A673 (cell line): Measurements from ENCODE around the gene TMEM147. TPM values are rescaled to one million over a fixed set of nuclear protein-coding genes. Genes with fewer than 3 reads are reported as not detected.

Experiments used
- BruUV-seq: library from RNA; stranded (reverse); fragments of 400-500 nt; replicated peaks from 2 replicates; lab custom pipeline; 2021; lab: Mats Ljungman, UMichigan
- CTCF ChIA-PET: fragments of 300-600 bp; sonication (Branson Sonifier 250); formaldehyde crosslinking; loops from one replicate; lab custom pipeline; 2022; ENCODE audit warnings: antibody characterized with exemption; lab: Charles Lee
- POLR2A ChIA-PET: fragments of 300-600 bp; sonication (Branson Sonifier 250); formaldehyde crosslinking; loops from one replicate; lab custom pipeline; 2022; ENCODE audit warnings: antibody characterized with exemption; ENCODE audit not compliant: low non-redundant PET; lab: Charles Lee
- DNase-seq: peaks from one replicate; pipeline ENCODE4 v3.0.0-alpha.2; 2015; ENCODE audit warnings: low spot score
- H3K27ac ChIP-seq: fragments of 200-600 bp; sonication (generic); 2 replicates; pipeline ENCODE4 v1.5.1; 2016; ENCODE audit warnings: mixed run types, low read depth, mild to moderate bottlenecking, mixed read lengths, antibody characterized with exemption, low read length; ENCODE audit not compliant: poor library complexity, severe bottlenecking
- H3K27me3 ChIP-seq: fragments of 200-600 bp; sonication (generic); replicated peaks from 2 replicates; pipeline ENCODE4 v1.6.1; 2017; ENCODE audit warnings: mixed run types, low read depth, mild to moderate bottlenecking, mixed read lengths, antibody characterized with exemption, low read length; ENCODE audit not compliant: insufficient read depth, poor library complexity
- H3K36me3 ChIP-seq: fragments of 200-600 bp; sonication (generic); 2 replicates; pipeline ENCODE4 v1.6.1; 2016; ENCODE audit warnings: mixed run types, mild to moderate bottlenecking, mixed read lengths, antibody characterized with exemption, low read length; ENCODE audit not compliant: insufficient read depth, poor library complexity, severe bottlenecking
- H3K4me1 ChIP-seq: fragments of 200-600 bp; sonication (generic); 2 replicates; pipeline ENCODE4 v1.6.1; 2017; ENCODE audit warnings: mixed run types, mild to moderate bottlenecking, mixed read lengths, antibody characterized with exemption, low read length; ENCODE audit not compliant: insufficient read depth, poor library complexity, severe bottlenecking
- H3K4me3 ChIP-seq: fragments of 200-600 bp; sonication (generic); 2 replicates; pipeline ENCODE4 v1.5.1; 2016; ENCODE audit warnings: low read depth, mixed run types, mild to moderate bottlenecking, mixed read lengths, low read length; ENCODE audit not compliant: poor library complexity, severe bottlenecking
- H3K9me3 ChIP-seq: fragments of 200-600 bp; sonication (generic); 2 replicates; pipeline ENCODE4 v1.6.1; 2016; ENCODE audit warnings: mixed run types, low read depth, mild to moderate bottlenecking, mixed read lengths, antibody characterized with exemption, low read length; ENCODE audit not compliant: poor library complexity, severe bottlenecking
- EZH2 ChIP-seq: fragments of 200-600 bp; sonication (generic); IDR thresholded peaks from 2 replicates; pipeline ENCODE4 v1.6.1; 2017; ENCODE audit warnings: borderline replicate concordance, low read depth, mild to moderate bottlenecking, mixed read lengths, antibody characterized with exemption, low read length; ENCODE audit not compliant: poor library complexity, severe bottlenecking
- intact Hi-C: fragments of 100-400 bp; cut with micrococcal nuclease; formaldehyde crosslinking; loops from one replicate; pipeline ENCODE4 v1.10.0; 2022; ENCODE audit not compliant: unreplicated experiment
- total RNA-seq: library from RNA; stranded (reverse); gene quantifications from 2 replicates; pipeline ENCODE4 v1.2.3, GENCODE V29; 2021
- TF ChIP-seq, protein P1 (sequence below): fragments of 300-800, 200-600 bp; sonication (generic); conservative IDR thresholded peaks from 2 replicates; pipeline ENCODE4 v1.5.1; 2017; ENCODE audit warnings: low read depth, mild to moderate bottlenecking, antibody characterized with exemption, low read length, moderate library complexity, mixed read lengths

Gene TMEM147
- total RNA-seq, 1 experiment from 2014 or later: 115 TPM

- Histone ChIP-seq H3K27me3 (peaks cover 47% of the 10 kb centered on the region), H3K27ac (no peak overlapping the region), H3K4me1 (no peaks in the 10 kb centered on the region), H3K9me3 (no peaks in the 10 kb centered on the region), H3K4me3 (no peak overlapping the region), H3K36me3 (no peaks in the 10 kb centered on the region)
- TF ChIP-seq, protein P1, sequence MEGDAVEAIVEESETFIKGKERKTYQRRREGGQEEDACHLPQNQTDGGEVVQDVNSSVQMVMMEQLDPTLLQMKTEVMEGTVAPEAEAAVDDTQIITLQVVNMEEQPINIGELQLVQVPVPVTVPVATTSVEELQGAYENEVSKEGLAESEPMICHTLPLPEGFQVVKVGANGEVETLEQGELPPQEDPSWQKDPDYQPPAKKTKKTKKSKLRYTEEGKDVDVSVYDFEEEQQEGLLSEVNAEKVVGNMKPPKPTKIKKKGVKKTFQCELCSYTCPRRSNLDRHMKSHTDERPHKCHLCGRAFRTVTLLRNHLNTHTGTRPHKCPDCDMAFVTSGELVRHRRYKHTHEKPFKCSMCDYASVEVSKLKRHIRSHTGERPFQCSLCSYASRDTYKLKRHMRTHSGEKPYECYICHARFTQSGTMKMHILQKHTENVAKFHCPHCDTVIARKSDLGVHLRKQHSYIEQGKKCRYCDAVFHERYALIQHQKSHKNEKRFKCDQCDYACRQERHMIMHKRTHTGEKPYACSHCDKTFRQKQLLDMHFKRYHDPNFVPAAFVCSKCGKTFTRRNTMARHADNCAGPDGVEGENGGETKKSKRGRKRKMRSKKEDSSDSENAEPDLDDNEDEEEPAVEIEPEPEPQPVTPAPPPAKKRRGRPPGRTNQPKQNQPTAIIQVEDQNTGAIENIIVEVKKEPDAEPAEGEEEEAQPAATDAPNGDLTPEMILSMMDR: no peak
- TF ChIP-seq EZH2: no peak
- DNase-seq: no peak
- no TSS peak for BruUV-seq
- POLR2A ChIA-PET: no interaction called here
- intact Hi-C loops: no loop called here
- CTCF ChIA-PET: no interaction called here
Measured at GRCh38 chr19:35502751-35503150, 42.7 kb upstream of the TMEM147 start.

DNA sequence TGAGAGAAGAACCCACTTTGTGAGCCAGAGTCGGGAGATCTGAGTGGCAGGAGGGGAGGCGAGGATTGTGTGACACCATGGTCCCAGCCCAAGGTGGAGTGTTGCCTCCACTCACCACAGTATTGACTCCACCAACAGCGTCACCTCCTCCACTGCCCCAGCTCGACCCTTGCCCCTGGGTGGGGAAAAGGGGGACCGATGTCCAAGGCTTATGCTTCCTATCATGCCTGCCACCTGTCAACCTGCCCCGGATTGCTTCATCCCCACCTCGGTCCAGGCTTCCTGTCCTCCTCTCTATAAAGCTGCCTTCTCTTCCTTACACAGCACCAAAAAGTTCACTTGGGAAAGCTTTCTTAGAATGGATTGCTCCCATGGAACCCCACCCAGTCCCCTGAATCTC is 39.4 kb upstream of the TMEM147 start:
- Histone ChIP-seq H3K4me3 (no peak overlapping the region), H3K36me3 (no peaks in the 10 kb centered on the region), H3K27ac (no peak overlapping the region), H3K4me1 (no peaks in the 10 kb centered on the region), H3K9me3 (no peaks in the 10 kb centered on the region), H3K27me3 (peaks cover 80% of the 10 kb centered on the region)
- TF ChIP-seq EZH2: no peak
- TF ChIP-seq, protein P1: no peak
- POLR2A ChIA-PET: no interaction called here
- intact Hi-C loops: no loop called here
- CTCF ChIA-PET: no interaction called here
- BruUV-seq: no TSS peak
- no peak for DNase-seq

DNA sequence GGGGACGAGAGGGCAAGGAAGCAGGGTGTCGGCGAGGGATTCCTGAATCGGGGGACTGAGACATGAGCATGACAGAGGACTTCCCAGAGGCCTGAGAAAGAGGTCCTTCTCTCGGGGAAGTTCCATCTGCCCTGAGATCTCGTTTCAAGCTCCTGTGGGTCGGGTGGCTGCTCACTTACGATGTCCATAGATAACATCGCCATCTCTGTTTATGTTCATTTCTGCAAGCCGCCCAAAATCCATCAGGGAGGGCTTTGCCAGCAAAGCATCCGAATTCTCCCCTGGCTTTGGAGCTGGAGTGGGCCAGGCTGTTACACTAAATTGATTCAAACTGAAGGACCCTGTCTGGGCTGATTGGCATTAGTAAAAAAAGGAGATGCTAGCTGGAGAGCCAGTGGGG is 37.9 kb upstream of the TMEM147 start:
- H3K4me1 ChIP-seq: no peaks in the 10 kb centered on the region
- no peaks in the 10 kb centered on the region for H3K9me3 ChIP-seq
- ChIA-PET CTCF (no interaction called here), POLR2A (no interaction called here)
- intact Hi-C loops: no loop called here
- H3K27me3 ChIP-seq: peaks cover 89% of the 10 kb centered on the region
- DNase-seq: no peak
- H3K4me3 ChIP-seq: no peak overlapping the region
- BruUV-seq: no TSS peak
- H3K36me3 ChIP-seq: no peaks in the 10 kb centered on the region
- no peak overlapping the region for H3K27ac ChIP-seq
- no peak for TF ChIP-seq EZH2
- TF ChIP-seq, protein P1: no peak
